ENCODE measurements around the gene STARD10.

STARD10 gene

GRCh38 chr11:72704783-72705265, 89.0 kb downstream of the STARD10 start:
- no peak for DNase-seq (ENCODE audit: low read depth)

Data from stimulated activated CD8-positive, alpha-beta memory T cell treated with anti-CD3 and anti-CD28 coated beads, Interleukin-4, amount 100 ng/mL, for 24 hours (primary cell).